HG03039 (cell line): Measurements from ENCODE around the gene MDK.

Experiments used
- ATAC-seq: cut with Tn5 transposase; IDR thresholded peaks from one replicate; pipeline ENCODE4 v1.9.1; 2021; ENCODE audit warnings: mild to moderate bottlenecking, moderate library complexity; ENCODE audit not compliant: unreplicated experiment

Gene MDK

GRCh38 chr11:46347637-46348311 lies 33.7 kb upstream of the MDK start:
- peak; percentile 3 for ATAC-seq

GRCh38 chr11:46348566-46349401 lies 32.7 kb upstream of the MDK start:
- no peak for ATAC-seq

DNA sequence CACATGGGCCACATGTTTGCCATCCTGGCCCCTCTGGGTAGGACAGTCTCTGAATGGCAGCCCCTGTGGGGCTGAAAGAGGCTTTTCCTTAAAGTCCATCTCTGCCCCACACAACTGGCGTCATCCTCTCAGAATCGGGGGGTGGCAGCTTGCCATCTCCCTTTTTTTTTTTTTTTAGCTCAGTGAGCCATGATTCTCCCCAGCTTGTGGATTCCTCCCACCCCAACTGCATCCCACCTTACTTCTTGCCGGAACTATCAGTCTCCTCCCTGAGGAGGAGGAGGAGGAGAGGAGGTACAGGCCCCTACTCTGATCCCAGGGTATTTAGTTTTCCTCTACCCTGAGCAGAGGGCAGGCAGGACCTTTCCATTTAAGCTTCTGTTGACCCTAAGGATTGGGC lies 30.8 kb upstream of the MDK start:
- ATAC-seq = no peak

- no peak for ATAC-seq
Observed at GRCh38 chr11:46351148-46351547, 30.3 kb upstream of the MDK start.

- no peak for ATAC-seq
Observed at GRCh38 chr11:46351606-46352005, 29.9 kb upstream of the MDK start.

DNA sequence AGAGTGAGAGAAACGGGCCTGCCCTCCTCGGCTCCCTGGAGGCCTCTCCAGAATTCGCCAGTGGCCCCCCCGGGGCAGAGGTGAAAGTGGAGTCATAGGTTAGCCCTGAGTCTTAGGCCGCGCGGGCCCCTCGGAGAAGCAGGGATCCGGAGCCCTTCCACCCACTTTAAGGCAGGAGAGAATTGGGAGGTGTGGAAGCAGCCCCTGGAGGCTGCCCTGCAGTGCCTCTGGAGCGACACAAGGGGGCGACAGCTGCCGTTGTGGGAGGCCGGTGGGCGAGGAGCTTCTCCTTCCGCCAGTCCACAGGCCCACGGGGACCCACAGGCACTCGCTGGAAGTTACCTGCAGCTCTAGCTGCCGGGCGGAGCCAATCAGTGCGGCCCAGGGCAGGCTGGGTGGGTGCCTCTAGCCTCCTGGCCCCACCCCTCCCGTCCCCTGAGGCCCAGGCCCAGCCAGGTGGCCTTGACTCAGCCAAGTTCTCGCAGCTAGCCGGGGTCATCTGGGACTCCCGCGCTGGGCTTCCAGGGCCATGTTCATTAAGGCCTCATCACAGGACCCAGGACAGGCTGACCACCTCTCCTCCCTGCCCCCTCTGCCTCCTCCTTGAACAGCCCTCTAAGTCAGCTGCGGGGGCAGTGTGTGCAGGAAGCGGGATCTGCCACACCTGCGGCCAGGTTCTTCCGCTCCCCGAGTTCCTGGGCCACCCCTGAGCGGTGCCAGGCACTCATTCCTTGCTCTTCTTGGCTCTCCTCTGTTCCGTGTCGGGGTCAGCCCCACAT lies 29.2 kb upstream of the MDK start:
- ATAC-seq = no peak

GRCh38 chr11:46353698-46354097 lies 27.8 kb upstream of the MDK start:
- no peak for ATAC-seq

DNA sequence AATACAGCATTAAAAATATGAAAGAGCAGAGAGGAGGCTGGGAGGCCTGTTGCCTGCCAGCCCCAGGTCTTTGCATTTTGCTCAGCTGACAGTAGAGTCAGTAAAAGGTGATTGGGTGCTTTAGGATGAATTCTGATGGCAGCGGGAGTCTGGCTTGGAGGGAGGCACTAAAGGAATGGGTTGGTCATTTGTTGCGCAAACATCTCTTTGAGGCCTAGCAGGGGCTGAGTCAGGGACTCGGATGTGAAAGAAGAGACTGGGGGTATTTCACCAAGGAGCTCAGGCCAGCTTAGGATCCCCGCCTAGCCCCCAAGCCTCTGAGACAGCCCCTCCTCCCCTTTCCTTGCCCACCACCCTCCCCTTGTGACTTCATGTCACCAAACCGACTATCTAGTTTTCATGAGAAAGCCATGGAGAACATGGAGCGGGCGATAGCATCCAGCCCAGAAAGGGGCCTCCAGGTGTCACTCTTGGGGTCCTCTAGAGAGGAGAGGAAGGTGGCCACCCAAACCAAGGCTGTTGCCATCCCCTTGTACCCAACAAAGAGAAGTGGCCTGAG lies 24.5 kb upstream of the MDK start:
- no peak for ATAC-seq

- ATAC-seq = no peak
Observed at GRCh38 chr11:46357483-46357936, 24.0 kb upstream of the MDK start.

DNA sequence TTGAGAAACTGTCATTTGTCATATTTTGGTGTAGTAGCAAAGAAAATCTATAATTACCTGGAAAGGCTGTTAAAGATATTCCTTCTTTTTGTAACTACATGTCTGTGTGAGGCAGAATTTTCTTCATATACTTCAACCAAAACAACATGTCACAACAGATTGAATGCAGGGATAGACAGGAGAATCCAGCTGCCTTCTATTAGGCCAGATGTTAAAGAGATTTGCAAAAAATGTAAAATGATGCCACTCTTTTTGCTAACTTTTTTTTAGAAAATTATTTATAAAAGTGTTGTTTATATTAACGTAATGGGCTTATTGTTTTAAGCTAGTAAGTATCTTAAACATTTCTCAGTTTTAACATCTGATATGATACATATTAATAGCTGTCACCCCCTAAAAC lies 21.5 kb upstream of the MDK start:
- ATAC-seq = no peak

- no peak for ATAC-seq
Observed at GRCh38 chr11:46360878-46361277, 20.6 kb upstream of the MDK start.

GRCh38 chr11:46361283-46362155 lies 19.9 kb upstream of the MDK start:
- ATAC-seq = peak; percentile 77

- no peak for ATAC-seq
Observed at GRCh38 chr11:46362156-46363030, 19.1 kb upstream of the MDK start.

DNA sequence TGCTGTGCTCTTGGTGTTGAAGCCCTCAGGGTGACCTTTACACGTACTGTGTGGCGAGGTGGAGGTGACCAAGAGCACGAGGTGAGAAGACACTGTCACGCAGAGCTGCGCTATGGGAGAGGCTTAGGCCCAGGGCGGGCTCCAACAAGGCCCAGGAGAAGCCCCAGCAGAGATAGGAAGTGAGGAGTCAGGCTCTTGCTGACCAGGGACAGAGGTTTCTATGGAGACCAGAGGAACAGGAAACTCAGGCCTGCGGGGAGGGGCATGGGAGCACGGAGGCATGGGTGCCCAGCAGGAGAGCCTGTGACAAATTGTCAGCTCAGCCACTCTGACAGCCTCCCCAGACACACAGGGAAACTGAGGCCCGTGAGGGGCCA lies 18.4 kb upstream of the MDK start:
- ATAC-seq = no peak

GRCh38 chr11:46363455-46364005 lies 17.9 kb upstream of the MDK start:
- no peak for ATAC-seq

DNA sequence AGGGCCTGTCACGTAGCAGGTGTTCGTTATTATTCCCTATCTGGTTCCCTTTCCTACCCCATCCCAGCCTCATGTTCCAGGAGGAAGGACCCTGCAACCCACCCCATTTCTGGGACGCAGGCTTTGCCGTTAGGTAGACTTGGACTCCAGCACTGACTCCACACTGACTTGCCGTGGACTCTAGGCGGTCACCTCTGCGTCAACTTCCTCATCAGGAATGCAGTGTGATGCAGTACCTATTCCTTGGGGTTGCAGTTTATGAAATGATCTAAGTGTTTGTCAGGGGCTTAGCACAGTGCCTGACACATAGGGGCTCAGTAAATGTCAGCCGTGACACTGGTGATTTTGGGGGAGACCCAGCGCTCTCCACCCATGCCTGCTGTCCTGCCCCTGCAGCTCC lies 17.4 kb upstream of the MDK start:
- ATAC-seq = no peak

GRCh38 chr11:46364791-46365190 lies 16.7 kb upstream of the MDK start:
- ATAC-seq = no peak

GRCh38 chr11:46366260-46366659 lies 15.2 kb upstream of the MDK start:
- no peak for ATAC-seq

GRCh38 chr11:46366661-46367161 lies 14.8 kb upstream of the MDK start:
- no peak for ATAC-seq
